Measurements from ENCODE around the gene UROS.

GRCh38 chr10:125797994-125798662, 24.9 kb downstream of the UROS start:
- TF ChIP-seq, protein P1, sequence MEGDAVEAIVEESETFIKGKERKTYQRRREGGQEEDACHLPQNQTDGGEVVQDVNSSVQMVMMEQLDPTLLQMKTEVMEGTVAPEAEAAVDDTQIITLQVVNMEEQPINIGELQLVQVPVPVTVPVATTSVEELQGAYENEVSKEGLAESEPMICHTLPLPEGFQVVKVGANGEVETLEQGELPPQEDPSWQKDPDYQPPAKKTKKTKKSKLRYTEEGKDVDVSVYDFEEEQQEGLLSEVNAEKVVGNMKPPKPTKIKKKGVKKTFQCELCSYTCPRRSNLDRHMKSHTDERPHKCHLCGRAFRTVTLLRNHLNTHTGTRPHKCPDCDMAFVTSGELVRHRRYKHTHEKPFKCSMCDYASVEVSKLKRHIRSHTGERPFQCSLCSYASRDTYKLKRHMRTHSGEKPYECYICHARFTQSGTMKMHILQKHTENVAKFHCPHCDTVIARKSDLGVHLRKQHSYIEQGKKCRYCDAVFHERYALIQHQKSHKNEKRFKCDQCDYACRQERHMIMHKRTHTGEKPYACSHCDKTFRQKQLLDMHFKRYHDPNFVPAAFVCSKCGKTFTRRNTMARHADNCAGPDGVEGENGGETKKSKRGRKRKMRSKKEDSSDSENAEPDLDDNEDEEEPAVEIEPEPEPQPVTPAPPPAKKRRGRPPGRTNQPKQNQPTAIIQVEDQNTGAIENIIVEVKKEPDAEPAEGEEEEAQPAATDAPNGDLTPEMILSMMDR (IDR thresholded peaks at IDR 0.05), result no peak
- TF ChIP-seq POLR2A (IDR thresholded peaks at IDR 0.05), result no peak
